ENCODE measurements around the gene KLRF1.

The KLRF1 gene, protein sequence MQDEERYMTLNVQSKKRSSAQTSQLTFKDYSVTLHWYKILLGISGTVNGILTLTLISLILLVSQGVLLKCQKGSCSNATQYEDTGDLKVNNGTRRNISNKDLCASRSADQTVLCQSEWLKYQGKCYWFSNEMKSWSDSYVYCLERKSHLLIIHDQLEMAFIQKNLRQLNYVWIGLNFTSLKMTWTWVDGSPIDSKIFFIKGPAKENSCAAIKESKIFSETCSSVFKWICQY

DNA sequence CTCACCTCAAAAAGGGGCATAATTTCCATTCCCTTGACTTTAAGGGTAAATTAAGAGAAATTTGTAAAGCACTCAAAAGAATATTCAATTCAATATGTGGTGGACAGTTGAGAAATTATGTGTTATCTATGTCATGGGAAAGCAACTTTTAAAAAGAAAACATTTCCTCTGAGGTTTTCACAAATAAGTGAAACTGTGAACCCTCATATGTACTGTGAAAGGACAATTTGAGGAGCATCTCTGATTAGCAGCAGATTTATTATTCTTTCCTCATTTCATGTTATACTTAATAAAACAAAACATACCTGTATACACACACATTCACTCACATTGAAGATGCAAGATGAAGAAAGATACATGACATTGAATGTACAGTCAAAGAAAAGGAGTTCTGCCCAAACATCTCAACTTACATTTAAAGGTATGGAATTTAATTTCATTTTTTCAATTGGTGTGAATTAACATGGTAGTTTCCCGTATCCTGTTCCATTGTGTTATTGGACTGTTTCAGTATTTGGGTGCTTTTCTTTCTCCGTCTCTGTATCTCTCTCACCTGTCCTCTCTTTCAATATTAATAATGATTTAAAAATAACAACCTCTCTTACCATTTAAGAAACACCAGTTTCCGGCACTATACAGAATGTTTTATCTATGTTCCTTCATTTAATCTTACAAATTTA, at the start of gene KLRF1:
TSS of gene KLRF1 (plus strand) at position 273 of the 680 bp plus-strand sequence. CDS start at position 337, 64 bp downstream.
- no peak for DNase-seq

DNA sequence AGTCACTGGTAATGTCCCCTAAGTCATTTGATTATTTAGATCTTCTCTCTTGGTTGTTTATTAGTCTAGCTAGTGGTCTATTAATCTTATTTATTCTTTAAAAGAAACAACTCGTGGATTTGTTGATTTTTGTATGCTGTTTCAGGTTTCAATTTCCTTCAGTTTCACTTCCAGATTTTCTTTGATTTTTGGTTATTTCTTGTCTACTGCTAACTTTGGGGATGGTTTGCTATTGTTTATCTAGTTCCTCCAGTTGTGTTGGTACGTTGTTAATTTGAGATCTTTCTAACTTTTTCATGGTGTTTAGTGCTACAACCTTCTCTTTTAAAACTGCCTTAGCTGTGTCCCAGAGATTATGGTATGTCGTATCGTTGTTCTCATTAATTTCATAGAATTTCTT, 48.1 kb upstream of the KLRF1 start:
- no peak for DNase-seq

DNA sequence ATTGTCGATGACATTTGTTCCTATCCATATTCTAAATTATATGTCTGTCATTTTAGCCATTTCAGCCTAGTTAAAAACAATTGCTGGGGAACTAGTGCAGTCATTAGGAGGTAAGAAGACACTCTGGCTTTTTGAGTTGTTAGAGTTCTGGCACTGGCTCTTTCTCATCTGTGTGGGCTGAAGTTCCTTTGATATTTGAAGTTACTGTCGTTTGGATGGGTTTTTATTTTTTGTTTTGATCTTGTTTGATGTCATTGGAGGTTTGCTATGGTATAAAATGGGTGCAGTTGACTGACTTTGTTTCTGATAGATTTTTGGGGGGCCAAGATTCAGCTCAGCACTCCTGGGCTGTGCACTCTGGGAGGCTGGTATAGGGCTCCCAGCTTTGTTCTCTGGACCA, 45.9 kb upstream of the KLRF1 start:
- DNase-seq: no peak

DNA sequence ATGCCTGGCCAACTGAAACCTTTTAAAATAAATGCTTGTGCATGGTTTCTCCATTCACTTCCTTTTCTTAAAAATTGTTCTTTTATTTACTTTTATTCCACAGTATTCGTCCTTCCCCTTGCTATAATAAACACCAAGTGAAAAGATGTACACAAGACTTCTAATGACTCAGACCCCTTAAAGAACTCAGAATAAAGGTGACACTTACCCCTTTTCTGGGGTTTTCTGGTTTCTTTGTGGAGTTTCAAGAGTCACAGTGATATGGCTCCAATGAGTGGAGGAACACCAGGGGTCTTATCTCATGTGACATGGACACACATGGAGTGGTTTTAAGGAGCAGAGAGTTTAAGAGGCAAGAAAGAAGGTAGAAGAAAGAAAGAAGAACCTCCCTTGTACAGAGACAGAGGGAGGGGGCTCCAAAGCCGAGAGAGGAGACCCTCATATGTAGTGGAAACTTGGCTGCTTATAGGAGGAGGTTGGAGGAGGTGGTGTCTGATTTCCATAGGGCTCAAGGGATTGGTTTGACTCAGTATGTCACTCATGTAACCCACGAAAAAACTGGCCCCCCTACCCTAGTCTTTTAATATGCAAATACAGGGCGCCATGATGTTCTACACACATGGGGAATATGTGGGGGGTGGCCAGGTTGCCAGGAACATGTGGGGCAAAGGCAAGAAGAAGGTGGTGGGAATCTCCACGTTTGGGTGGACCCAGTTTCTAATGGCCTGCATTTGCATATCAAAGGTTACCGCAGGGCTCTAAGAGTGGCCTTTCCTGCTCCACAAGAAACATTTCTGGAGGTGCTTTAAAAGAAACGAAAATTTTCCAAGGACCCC, 44.5 kb upstream of the KLRF1 start:
- no peak for DNase-seq

DNA sequence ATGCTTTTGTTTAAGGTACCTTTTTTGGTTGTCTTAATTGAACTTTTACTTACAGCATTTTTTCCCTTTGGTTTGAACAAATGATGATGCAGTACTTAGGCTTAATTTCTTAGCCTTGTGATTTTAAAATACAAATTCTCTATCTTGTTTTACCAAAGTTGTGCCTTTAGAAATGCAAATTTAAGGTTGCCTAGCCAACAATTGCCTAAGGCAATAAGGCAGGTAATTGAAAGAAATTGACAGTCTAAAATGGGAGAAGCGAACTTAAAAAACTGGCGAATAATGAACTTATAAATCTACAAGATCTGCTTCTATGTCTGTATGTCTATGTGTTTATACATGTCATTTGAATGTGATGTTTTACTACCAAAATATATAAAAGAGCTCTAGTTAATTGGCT, 43.0 kb upstream of the KLRF1 start:
- DNase-seq: no peak

DNA sequence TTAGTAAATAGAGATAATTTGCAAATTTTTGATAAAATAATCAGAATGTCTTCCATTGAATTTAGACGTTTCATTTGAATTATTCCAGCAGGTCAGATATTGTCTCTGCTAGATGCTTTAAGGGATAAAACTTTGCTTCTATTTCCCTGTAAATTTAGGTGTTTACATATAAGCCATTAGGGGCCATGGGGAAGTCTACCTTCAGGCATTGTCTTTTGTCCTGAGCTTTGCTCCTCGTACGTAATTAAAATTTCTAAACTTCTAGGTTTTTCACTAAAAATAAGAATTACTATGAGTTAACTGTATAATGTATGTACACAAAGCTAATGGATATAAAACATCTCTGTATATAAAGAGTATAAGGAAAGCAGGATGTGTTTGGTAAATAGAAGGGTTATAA, 42.5 kb upstream of the KLRF1 start:
- DNase-seq: no peak

DNA sequence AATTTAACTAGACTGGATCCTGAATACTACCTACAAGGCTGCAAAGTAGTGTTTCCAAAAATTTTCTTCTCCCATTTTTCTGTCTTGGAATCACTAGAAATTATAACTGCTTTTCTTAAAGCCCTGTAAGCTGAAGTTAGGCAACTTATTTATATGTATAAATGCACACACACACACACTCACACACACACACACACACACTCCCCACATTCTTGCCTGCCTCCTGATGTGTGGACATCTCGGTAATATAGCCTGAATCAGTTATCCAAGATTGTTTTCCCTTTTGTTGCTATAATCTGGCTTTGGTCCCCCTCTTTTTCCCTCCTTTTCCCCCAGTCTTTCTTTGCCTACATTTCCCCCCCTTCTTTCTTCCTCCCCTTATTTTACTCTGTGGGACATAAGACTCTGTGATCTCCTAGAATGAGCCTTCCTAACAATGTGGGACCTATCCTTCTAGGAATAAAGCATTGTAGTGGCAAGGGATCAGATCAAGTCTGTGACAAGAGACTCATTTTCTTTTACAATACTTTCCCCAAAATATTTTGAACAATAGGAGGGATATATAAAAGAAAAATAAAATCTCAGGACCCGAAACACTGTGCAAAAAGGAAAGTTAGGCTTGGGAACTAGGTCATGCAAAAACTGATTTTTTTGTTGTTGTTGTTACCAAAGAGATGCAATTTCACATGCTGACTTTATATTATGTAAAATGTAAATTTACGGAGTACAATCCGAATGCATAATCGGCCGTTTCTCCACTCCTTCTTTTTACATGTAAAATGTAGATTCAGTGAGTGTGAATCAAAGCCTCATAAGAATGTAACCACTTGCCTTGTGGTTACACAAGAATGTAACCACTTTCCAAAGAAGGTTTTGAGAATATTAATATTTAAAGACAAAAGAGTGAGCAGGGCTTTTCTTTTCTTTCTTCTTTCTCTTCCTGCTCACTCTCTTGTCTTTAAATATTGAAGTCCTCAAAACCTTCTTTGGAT, 40.3 kb upstream of the KLRF1 start:
- DNase-seq: no peak

DNA sequence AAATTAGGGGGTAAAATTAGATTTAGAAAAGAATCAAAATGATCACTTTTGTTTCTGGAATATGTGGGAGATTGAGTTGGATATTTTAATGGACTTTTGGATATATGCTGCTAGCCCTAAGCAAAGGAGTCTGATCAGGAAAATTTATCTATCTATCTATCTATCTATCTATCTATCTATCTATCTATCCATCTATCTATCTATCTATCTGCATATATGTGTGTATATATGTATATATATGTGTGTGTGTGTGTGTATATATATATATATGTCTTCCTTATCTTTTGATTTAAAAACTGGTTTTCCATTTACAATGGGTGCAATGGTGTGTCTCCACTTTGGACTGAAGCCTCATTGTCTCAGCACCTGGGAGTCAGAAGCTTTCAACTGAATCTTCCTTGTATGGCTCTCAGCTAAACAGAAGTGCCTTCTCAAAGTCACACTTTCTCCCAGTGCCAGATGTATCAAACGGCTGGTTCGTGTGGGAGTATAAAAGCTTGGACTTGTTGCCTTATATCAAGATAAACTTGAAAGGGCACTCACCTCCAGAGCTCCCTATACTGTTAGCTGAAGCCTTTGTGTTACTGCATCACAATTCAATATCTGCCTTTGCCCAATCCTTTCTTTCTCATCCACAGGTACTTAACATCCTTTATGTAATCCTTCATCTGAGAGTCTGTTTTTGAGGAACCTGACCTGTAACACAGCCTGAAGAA, 34.9 kb upstream of the KLRF1 start:
- no peak for DNase-seq

DNA sequence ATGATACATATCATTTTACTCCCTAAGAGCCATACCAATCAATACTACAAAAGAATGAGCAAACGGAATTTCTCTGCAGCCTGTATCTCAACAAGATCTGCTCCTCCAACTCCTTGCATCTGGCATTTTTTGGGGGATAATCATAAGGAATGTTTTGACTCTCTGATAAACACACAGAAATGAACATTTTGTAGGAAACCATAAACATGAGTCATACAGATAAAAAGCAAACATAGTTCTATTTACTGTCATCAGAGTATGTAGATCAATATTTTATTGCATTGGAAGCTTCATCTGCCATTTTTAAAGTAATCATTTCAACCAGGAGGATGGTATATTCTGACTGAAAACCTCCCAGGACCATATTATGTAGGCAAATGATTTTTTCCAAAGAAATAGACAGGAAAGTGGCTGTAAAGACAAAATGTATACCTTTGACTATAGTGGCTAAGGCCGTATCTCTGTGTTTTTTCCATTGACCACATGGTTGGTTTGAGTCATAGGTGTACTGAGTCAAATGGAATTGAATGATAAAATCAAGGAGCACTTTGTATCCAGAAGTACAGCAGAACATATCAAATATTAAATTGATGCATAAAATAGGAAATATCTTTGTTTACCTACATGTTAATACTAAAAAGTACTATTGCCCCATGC, 34.2 kb upstream of the KLRF1 start:
- no peak for DNase-seq

DNA sequence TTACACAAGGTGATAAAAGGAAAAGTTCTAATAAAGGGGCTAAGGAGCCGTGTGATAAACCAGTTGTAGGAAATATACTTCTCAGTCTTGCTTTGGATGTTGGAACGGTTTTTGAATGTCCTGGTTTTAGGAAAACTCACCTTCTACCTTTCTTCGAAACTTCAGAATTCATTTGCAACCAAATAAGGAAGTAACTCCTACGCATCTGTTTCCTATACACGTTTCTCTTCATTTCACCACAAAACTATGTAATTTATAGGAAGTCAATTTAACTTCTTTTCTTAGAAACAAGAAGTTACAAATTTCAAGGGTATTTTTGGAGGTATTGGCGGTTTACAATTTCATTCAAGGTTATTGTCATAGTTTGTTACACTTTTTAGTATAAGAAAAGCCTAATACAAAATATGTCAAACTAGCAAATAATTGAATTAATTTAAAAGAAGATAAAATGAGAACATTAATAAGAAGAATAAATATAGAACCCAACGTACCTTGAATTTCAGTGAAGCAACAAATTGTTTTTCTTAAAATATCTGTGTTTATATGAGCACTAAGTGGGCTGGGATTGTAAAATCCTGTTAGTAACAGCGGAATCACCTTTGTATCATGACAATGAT, 33.4 kb upstream of the KLRF1 start:
- DNase-seq: no peak

DNA sequence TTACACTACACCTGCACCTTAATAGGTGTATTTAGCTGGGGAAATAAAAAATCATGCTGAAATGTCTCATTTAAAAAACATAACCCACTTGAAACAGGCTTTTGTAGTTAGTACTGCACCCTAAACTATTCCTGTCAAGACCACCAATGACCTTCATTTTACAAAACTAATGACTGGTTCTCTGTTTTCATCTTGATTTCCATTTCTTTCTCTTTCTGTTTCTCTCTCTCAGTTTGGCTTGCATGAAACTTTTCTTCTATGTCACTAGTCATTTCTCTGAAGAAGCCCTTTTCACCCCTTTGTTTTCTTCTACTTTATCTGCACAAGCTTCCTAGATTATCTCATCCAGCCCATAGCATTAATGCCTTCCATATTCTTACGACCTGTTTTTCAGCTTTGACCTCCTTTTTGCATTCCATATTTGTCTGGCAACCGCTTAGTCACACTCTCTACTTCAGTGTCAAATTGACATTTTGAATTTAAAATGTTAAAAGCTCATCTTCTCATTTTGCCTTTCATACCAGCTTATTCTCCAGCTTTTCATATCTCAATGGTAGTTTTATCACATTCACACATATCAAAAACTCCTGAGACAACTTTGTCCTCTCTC, 32.7 kb upstream of the KLRF1 start:
- DNase-seq: no peak

DNA sequence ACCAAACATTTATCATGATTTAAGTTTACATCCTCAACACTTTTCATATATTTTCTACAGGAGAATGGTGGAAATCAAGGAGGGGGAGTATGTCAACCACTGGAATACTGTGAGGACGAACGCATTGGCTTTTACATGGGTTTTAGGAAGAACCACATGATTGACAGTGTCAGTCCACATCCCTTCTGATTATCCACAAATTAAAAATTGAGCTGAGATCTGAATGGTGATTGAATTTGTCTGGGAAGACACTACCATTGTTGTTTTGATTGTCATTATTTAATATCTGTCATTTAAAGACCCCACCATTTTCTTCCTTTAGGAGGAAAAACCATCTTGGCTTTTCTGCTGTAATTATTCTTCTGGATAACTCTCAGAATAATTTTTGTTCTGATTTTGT, 31.3 kb upstream of the KLRF1 start:
- DNase-seq: no peak

DNA sequence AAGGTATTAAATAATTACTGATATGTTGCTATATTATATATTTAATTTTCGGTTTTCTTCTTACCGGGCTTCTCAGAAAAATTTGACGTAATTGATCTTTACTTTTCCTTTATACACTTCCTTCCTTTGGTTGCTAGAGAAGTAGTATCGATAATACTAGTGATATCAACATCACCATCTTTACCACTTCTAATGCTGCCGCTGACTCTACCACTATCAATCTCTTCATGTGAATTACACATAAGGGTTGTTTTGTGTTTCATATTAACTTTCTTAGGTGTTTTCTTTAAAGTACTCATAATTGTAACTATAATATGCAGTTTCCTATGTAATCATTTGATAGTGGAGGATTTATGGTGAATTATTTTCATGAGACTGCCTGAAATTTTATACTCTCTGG, 30.9 kb upstream of the KLRF1 start:
- DNase-seq: no peak

DNA sequence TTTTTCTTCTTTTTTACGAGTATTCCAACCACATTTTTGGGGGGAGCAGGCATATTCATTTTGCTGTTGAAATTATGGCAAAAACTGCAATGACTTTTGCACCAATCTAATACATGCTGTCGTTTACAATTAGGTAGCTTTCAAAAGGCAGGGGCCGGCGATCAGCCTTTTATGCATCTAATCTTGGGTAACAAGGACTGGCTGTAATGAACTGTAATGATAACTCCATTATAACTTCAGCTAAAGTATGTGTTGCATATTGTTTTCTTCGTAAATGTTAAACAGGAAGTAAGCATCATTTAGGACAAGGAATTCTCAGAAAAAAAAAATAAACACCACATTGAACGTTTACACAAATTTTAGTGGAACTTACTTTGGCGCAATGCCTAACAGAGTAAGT, 30.3 kb upstream of the KLRF1 start:
- DNase-seq: no peak

DNA sequence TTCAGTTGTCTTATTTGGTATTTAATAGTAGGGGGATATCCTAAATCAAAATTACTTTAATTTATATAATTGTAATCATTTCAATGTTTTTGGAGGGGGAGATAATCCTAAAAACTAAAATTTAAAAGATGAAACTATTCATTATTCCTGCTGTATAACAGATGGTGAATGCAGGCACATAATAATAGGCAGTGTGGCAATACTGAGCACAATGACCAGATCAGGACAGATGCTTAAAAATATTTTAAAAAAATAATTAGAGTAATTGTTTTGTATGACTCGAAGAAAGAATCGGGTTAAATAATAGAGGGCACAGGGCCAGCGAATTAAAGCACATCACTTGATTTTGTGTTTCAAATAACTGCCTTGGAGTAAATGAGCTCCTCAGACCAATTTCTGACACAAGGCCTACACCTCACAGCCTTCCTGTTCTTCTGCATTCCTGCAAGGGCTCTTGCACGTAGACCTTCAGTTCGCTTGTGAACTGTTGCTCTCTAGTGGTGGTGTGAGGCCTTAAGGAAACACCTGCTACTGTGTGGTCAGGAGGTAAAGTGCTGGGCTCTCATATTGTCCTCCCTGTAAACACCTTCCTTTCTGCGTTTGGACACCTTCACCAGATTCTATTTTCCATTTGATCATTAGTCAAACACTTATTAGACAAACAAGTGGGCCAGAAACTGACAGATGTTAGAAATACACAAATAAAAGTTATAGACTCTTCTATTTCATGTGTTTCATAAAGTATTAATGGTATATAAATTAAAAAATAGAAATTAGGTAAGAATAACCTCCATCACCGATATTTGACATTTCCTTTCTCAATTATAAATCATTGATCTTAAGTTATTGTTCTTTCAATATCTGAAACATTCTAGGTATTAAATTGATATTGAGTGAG, 29.3 kb upstream of the KLRF1 start:
- DNase-seq: no peak

DNA sequence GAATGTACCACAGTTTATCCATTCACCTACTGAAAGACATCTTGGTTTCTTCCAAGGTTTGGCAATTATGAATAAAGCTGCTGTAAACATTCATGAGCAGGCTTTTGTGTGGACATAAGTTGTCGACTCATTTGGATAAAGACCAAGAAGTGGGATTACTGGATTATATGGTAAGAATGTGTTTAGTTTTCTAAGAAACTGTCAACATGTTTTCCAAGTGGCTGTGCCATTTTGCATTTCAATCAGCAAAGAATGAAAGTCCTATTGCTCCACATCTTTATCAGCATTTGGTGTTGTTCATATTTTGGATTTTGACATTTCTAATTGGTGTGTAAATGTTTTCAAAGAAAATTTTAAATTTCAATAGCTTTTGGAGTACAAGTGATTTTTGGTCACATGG, 27.3 kb upstream of the KLRF1 start:
- no peak for DNase-seq

DNA sequence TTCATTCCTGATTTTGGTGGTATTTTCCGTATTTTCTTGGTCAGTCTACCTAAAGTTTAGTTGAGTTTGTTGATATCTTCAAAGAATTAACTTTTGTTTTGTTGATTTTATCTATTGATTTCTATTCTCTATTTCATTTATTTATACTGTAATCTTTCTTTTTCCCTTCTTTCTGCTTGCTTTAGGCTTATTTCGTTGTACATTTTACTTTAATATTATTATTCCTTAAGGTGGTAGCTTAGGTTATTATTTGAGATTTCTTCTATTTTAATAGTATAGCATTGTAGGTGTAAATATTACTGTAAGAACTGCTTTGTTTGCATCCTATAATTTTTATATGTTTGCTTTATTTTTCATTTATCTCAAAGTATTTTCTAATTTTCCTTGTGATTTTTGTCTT, 21.4 kb upstream of the KLRF1 start:
- no peak for DNase-seq

DNA sequence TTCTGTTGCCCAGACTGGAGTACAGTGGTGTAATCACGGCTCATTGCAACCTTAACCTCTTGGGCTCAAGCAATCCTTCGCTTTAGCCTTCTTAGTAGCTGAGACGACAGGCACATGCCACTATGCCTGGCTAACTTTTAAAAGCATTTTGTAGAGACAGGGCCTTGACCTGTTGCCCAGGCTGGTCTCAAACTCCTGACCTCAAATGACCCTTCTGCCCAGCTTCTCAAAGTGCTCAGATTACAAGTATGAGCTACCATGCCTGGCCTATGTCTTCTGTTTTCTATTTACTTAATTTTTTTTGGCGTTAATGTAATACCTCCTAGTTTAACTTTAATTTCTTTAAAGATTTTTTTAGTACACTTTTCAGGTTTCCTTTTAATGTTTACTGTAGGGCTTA, 20.6 kb upstream of the KLRF1 start:
- DNase-seq: no peak

DNA sequence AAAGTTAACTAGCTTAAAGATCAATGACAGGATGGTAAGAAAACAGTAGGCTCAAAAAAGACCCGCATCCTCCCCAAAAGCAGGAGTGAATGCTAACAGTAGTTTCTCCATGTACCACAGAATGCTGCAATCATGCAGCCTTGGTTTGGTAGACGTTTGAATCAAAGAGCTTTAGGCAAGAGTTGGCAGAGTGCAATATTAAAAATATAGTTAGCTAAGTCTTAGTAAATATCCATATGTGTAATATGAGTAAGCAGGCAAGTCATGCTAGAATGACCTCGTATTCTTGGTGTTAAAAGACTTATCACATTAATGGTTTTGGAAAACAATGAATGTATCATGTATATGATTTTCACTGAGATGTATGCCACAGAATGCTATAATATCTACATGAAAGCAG, 18.8 kb upstream of the KLRF1 start:
- DNase-seq: no peak

DNA sequence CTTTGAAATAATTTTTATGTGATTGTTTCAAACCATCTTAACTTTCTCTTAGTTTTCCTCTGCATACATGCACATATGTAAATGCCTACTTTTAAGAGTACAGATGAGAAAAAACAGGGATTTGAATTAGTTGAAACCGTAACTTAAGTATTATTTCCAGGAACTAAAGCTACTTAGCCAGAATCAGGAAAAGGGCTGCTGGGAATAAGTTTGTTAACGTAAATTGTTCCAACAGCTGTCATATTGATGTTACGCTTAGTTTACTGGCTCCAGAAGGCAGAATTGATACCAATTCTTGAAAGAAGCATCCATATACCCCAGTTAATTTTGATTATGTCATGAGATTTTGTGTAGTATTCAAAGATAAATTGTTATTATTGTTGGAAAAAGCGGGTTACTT, 17.9 kb upstream of the KLRF1 start:
- DNase-seq: no peak

All from DMS 273 treated with DMSO at 0.1 percent for 48 hours (cell line).